Common myeloid progenitor, CD34-positive (primary cell): ENCODE data around the gene UGGT2.
"Not testable (repeated sequence)": the region's sequence is repeated elsewhere in the genome, so short reads cannot be mapped to it uniquely, and the experiment has no call there.

Experiments
- CTCF ChIA-PET: fragments of 350-600 bp; sonication (Branson Sonifier 250); formaldehyde crosslinking; loops from one replicate; lab custom pipeline; 2021; ENCODE audit warnings: antibody characterized with exemption; lab: Charles Lee
- POLR2A ChIA-PET: fragments of 350-600 bp; sonication (Branson Sonifier 250); formaldehyde crosslinking; loops from one replicate; lab custom pipeline; 2021; ENCODE audit warnings: antibody characterized with exemption; lab: Charles Lee
- DNase-seq, 3 donors: peaks; one replicate each; pipeline versions ENCODE4 v3.0.0 to v3.0.0-alpha.2; 2013
- H3K27ac ChIP-seq, 2 experiments: 1 replicate in 1 of 2; 2 replicates in 1 of 2; pipeline ENCODE4 v1.7.0; 2013; ENCODE audit warnings: inconsistent platforms in 2 of 2, low read length in 2 of 2, mild to moderate bottlenecking in 2 of 2, low read depth in 1 of 2, moderate library complexity in 1 of 2; ENCODE audit not compliant: severe bottlenecking in 2 of 2, insufficient read depth in 1 of 2, poor library complexity in 1 of 2
- H3K27me3 ChIP-seq, 5 experiments: replicated peaks in 2 of 5; 1 replicate in 3 of 5; 2 replicates in 2 of 5; pipeline versions ENCODE4 v1.6.1 to v1.7.0; 2013; ENCODE audit warnings: low read length in 4 of 5, mild to moderate bottlenecking in 2 of 5, moderate library complexity in 2 of 5, inconsistent platforms in 1 of 5; ENCODE audit not compliant: insufficient read depth in 5 of 5, control insufficient read depth in 4 of 5
- H3K36me3 ChIP-seq, 4 experiments: 1 replicate in 2 of 4; 2 replicates in 2 of 4; pipeline versions ENCODE4 v1.6.1 to v1.7.0; 2013; ENCODE audit warnings: low read length in 3 of 4, control low read depth in 1 of 4, mild to moderate bottlenecking in 1 of 4; ENCODE audit not compliant: control insufficient read depth in 4 of 4, insufficient read depth in 4 of 4
- H3K4me1 ChIP-seq, 4 experiments: 1 replicate in 3 of 4; 2 replicates in 1 of 4; pipeline versions ENCODE4 v1.6.1 to v1.7.1; 2013; ENCODE audit warnings: low read length in 3 of 4, mild to moderate bottlenecking in 3 of 4, control low read depth in 1 of 4, inconsistent platforms in 1 of 4, moderate library complexity in 1 of 4; ENCODE audit not compliant: control insufficient read depth in 4 of 4, insufficient read depth in 4 of 4; ENCODE audit errors: control extremely low read depth in 1 of 4
- H3K4me3 ChIP-seq, 7 experiments: 1 replicate in 4 of 7; 2 replicates in 3 of 7; pipeline versions ENCODE4 v1.5.1 to v1.7.0; 2013; ENCODE audit warnings: mild to moderate bottlenecking in 7 of 7, low read length in 6 of 7, moderate library complexity in 6 of 7, inconsistent platforms in 2 of 7, low read depth in 2 of 7, control low read depth in 1 of 7; ENCODE audit not compliant: insufficient read depth in 4 of 7, control insufficient read depth in 1 of 7; ENCODE audit errors: extremely low read depth in 1 of 7
- H3K9me3 ChIP-seq, 5 experiments: 1 replicate in 4 of 5; 2 replicates in 1 of 5; pipeline versions ENCODE4 v1.6.1 to v1.7.1; 2013; ENCODE audit warnings: low read length in 4 of 5, mild to moderate bottlenecking in 2 of 5, inconsistent platforms in 1 of 5, low read depth in 1 of 5, moderate library complexity in 1 of 5; ENCODE audit not compliant: control insufficient read depth in 4 of 5, insufficient read depth in 2 of 5; ENCODE audit errors: control extremely low read depth in 1 of 5
- WGBS: methylation state at CpG from one replicate; pipeline ENCODE4 v1.1.5; 2013; ENCODE audit not compliant: insufficient coverage; 5-methylcytosine and 5-hydroxymethylcytosine counted together

UGGT2 gene

DNA sequence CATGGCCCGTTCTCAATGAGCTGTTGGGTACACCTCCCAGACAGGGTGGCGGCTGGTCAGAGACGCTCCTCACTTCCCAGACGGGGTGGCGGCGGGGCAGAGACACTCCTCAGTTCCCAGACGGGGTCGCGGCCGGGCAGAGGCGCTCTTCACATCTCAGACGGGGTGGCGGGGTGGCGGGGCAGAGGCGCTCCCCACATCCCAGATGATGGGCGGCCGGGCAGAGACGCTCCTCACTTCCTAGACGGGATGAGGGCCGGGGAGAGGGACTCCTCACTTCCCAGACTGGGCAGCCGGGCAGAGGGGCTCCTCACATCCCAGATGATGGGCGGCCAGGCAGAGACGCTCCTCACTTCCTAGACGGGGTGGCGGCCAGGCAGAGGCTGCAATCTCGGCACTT is 207.5 kb downstream of the UGGT2 start:
- H3K4me1 ChIP-seq, H3K27me3 ChIP-seq, CTCF ChIA-PET, POLR2A ChIA-PET, H3K4me3 ChIP-seq, H3K36me3 ChIP-seq, DNase-seq, H3K27ac ChIP-seq: not testable (repeated sequence)
- H3K9me3 ChIP-seq = peaks cover under 1 to 11% (median 4%) of the 10 kb centered on the region in 5 experiments
- 95% methylated on average over 24 of the region's 26 CpGs for WGBS

DNA sequence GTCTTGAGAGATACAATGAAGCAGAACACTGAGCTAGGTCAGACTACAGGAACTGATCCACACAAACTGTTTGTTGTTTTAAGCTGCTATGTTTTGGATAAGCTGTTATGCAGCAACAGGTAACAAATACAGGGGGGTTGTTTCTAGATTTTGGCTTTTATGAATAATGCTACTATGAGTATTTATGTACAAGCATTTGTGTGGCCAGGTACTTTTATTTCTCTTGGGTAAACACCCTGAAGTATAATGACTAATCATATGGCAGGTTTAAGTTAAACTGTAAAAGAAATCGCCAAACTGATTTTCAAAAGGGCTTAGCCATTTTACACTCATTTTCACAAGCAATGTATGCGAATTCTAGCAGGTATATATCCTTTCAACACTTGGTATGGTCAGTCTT is 210.3 kb downstream of the UGGT2 start:
- ChIA-PET POLR2A (no interaction called here), CTCF (interaction anchor here (1.6 kb wide), 1 partner anchor 8 kb away, joined by 3 read pairs; no protein-coding TSS in a partner anchor)

DNA sequence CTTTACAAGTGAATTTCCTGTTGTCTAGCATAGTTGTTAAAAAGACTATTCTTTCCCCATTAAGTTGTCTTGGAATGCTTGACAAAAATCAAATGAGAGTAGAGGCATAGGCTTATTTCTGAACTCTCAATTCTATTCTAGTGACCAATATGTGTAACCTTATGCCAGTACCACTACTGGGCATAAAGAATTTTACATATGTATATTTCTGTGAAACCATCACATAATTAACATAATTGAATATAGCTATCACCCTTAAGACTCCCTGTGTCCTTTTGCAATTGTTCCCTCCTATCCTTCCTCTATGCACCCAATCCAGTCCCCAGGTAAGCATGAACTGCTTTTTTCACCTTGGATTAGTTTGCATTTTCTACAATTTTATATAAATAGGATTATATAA is 211.3 kb downstream of the UGGT2 start:
- no peaks in the 10 kb centered on the region for H3K4me1 ChIP-seq
- H3K27ac ChIP-seq = no peak overlapping the region
- no peaks in the 10 kb centered on the region for H3K36me3 ChIP-seq
- H3K4me3 ChIP-seq = no peak overlapping the region
- ChIA-PET POLR2A (no interaction called here), CTCF (no interaction called here)
- H3K9me3 ChIP-seq = peaks cover 0 to 13% (median 3%) of the 10 kb centered on the region in 5 experiments
- no peak for DNase-seq
- H3K27me3 ChIP-seq = no peaks in the 10 kb centered on the region

More for the DNA sequence above, 210.3 kb downstream of the UGGT2 start:
- Histone ChIP-seq H3K4me1 (no peaks in the 10 kb centered on the region), H3K27ac (no peak overlapping the region), H3K9me3 (peaks cover 0 to 13% (median 3%) of the 10 kb centered on the region in 5 experiments), H3K4me3 (no peak overlapping the region), H3K36me3 (no peaks in the 10 kb centered on the region), H3K27me3 (no peaks in the 10 kb centered on the region)
- 100% methylated on average over 1 of the region's 2 CpGs for WGBS
- DNase-seq = no peak

DNA sequence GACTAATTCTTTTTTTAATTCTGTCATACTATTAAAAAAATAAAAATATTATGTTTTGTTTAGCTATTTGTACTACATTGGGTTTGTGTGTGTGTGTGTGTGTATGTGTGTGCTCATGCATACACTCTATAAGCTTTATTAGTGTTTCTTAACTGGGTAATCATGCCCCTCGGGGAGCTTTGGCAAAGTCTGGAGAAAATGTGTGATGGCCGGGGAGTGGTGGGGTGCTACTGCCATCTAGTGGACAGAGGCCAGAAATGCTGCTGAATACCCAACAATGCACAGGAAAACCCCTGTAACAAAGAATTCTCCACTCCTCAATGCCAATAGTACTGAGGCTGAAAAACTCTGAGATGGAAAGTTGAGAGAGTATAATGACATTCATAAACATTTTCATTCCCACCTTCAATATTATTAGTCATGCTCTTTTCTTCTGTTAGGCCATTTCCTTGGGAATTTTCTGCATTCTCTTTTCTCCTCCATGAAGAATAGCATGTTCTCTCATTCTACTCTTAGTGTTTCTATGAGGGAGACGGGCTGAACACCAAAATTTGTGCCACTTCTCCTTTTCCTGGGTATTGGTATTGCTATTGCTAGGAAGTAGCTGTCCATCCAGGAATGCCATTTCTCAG is 219.0 kb downstream of the UGGT2 start:
- WGBS = no CpG with 5 or more reads among the region's 3 CpGs
- ChIA-PET POLR2A (interaction anchor here (0.5 to 0.6 kb wide), 2 partner anchors 152 to 429 kb away, joined by 3 to 4 read pairs; no protein-coding TSS in a partner anchor), CTCF (interaction anchor here (0.7 to 5.7 kb wide), 42 partner anchors 9 to 1400 kb away, joined by 3 to 73 read pairs (median 4); no protein-coding TSS in a partner anchor)
- no peaks in the 10 kb centered on the region for H3K36me3 ChIP-seq
- peak; percentile 71 to 87 (median 80) for DNase-seq
- peaks cover 0 to 7% (median 0%) of the 10 kb centered on the region in 5 experiments for H3K9me3 ChIP-seq
- H3K27ac ChIP-seq = no peak overlapping the region
- no peak overlapping the region for H3K4me3 ChIP-seq
- no peaks in the 10 kb centered on the region for H3K27me3 ChIP-seq
- peaks cover 0 to 3% (median 0%) of the 10 kb centered on the region in 4 experiments for H3K4me1 ChIP-seq

DNA sequence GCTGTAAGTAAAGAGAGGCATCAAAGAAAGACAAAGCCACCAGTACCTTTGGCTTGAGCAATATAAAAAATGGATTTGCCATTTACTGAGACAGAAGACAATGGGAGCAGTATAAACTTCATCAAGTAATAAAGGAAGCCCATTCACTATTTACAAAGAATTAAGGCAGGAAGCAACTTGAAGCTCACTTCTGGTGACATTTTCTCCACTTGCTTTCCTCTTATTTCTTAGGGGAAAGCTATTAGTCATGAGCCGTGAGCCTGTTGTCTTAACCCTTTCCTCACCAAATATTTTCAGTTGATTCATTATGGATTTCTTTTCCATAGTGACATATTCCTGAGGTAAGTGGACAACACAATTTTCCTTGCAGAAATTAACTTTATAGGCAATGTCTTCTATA is 219.5 kb downstream of the UGGT2 start:
- POLR2A ChIA-PET = interaction anchor here (0.5 to 0.6 kb wide), 2 partner anchors 151 to 428 kb away, joined by 3 to 4 read pairs; no protein-coding TSS in a partner anchor
- Histone ChIP-seq H3K9me3 (peaks cover 0 to 8% (median 0%) of the 10 kb centered on the region in 5 experiments), H3K4me1 (peaks cover 0 to 3% (median 0%) of the 10 kb centered on the region in 4 experiments), H3K27ac (no peak overlapping the region), H3K27me3 (no peaks in the 10 kb centered on the region), H3K36me3 (no peaks in the 10 kb centered on the region), H3K4me3 (no peak overlapping the region)
- no CpG with 5 or more reads among the region's 1 CpG for WGBS
- DNase-seq = peak; percentile 8 to 42 (median 38)
- CTCF ChIA-PET = interaction anchor here (0.7 to 5.7 kb wide), 39 partner anchors 10 to 1400 kb away, joined by 3 to 73 read pairs (median 4); no protein-coding TSS in a partner anchor

DNA sequence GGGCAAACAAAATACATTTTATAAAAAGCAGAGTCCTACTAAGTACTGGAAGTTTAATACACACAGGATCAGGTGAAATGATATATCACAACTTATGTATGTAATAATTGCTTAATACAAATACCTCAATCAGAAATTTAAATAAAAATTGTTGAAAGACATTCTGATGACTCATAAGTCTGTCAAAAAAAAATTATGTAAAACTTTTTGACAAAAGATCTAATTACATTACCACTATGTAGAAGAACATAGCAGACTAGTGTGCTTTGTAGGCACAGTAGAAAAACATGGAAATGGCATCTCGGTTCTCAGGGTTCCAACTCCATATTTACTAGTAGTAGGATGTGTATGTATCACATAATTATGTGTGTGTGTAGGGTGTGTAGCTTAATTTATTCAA is 220.1 kb downstream of the UGGT2 start:
- no CpG with 5 or more reads among the region's 1 CpG for WGBS
- ChIA-PET POLR2A (no interaction called here), CTCF (interaction anchor here (1.0 to 5.7 kb wide), 21 partner anchors 9 to 642 kb away, joined by 3 to 73 read pairs (median 6); no protein-coding TSS in a partner anchor)
- no peak overlapping the region for H3K27ac ChIP-seq
- no peaks in the 10 kb centered on the region for H3K36me3 ChIP-seq
- no peak overlapping the region for H3K4me3 ChIP-seq
- no peaks in the 10 kb centered on the region for H3K27me3 ChIP-seq
- DNase-seq = no peak
- peaks cover 0 to 3% (median 0%) of the 10 kb centered on the region in 5 experiments for H3K9me3 ChIP-seq
- H3K4me1 ChIP-seq = peaks cover 0 to 3% (median 0%) of the 10 kb centered on the region in 4 experiments

DNA sequence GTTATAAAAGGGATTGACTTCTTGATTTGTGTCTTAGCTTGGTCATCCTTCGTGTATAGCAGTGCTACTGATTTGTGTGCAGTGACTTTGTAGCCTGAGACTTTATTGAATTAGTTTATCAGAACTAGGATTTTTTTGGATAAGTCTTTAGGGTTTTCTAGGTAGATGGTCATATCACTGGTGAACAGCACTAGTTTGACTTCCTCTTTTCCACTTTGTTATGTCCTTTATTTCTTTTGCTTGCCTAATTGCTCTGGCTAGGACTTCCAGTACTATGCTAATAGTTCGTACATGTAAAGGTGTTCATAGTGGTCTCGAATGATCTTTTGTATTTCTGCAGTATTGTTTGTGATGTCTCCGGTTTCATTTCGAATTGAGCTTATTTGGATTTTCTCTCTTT is 230.9 kb downstream of the UGGT2 start:
- CTCF ChIA-PET = interaction anchor here (0.6 to 4.3 kb wide), 3 partner anchors 12 to 1138 kb away, joined by 3 to 25 read pairs (median 4); no protein-coding TSS in a partner anchor
- no peaks in the 10 kb centered on the region for H3K27me3 ChIP-seq
- H3K36me3 ChIP-seq = peaks cover 2 to 6% (median 4%) of the 10 kb centered on the region in 4 experiments
- no peak for DNase-seq
- H3K4me1 ChIP-seq = no peaks in the 10 kb centered on the region
- H3K4me3 ChIP-seq = no peak overlapping the region
- POLR2A ChIA-PET = no interaction called here
- peaks cover 0 to 12% (median 1%) of the 10 kb centered on the region in 5 experiments for H3K9me3 ChIP-seq
- H3K27ac ChIP-seq = no peak overlapping the region
- 100% methylated on average over 2 of the region's 5 CpGs for WGBS
